ENCODE measurements around the gene MAP3K13.

- TF ChIP-seq CTCF (IDR thresholded peaks at IDR 0.05), result no peak
- no peak for TF ChIP-seq POLR2A (IDR thresholded peaks at IDR 0.05)
Measured at GRCh38 chr3:185528532-185528931, 165.6 kb downstream of the MAP3K13 start.

Data from esophagus squamous epithelium (tissue), 4 donors.